Activated CD4-positive, alpha-beta T cell treated with anti-CD3 and anti-CD28 coated beads, Interleukin-2, Interleukin-4, amounts not matched to agents 100 ng/mL and 50 ng/mL, durations not matched to agents 16 hours and 8 hours (primary cell): ENCODE data around the gene COX4I1.
"Not testable (repeated sequence)": the region's sequence is repeated elsewhere in the genome, so short reads cannot be mapped to it uniquely, and the experiment has no call there.

Source experiments
- DNase-seq: peaks from one replicate; pipeline ENCODE4 v3.0.0-alpha.2; 2020; ENCODE audit warnings: low spot score

COX4I1 gene

DNA sequence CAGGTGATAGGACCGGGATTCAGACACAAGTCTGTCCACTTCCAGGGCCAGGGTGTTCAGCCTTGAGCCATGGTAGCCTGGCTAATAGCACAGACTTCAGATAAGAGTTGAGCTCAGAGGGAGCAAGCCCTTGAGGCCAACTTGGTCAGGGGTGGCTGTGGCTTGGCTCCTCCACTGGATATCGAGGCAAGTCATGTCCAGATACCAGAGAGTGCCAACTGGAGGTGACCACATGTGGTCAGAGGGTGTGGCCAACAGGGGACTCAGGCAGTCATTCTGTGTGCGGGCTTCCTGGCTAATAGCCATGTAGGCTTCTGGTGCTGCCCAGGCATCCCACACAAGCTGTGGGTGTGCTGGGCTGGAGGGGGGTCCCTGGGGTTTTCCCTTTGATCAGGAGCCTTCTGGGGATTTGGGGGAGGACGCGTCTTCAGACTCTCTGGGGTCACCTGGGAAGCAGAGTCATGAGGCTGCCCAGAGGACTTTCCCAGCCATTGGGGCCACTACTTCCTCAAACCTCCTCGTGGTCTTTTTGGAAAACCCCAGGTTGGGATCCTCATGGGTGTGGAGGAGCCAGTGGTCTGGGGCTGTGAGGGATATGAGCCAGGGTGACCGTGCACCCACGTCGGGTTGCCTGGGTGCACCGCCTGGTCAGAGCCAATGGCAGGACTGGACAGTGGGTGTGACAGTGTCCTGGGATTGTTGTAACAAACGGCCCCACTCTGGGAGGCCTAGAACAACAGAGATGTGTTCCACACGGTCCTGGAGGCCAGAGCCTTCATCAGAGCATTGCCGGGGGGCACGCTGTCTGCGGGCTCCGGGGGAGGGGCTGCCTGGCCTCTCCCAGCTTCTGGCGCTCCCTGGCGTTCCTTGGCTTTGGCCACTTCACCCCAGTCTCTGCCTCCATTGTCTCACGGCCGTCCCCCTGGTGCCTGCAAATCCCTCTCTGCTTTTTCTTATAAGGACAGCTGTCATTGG lies 25.0 kb downstream of the COX4I1 start:
- no peak for DNase-seq

DNA sequence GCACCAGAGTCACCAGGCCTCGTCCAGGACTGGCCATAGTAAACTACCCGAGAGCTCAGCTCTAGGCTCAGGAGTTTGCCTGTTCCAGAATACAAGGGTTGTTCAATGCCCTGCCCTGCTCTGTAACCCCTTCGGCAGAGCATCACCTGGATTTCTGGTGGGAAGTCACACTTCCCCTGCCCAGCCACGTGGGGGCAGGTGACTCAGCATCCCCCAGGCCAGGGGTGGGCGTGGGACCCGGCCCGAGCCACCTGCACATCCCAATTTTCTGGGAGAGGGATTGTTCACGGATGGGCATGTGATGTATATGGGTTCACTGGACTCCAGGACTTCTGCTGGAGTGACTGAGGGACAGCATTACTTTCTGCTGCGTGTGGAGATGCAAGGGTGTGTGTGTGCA lies 25.8 kb downstream of the COX4I1 start:
- DNase-seq = no peak

DNA sequence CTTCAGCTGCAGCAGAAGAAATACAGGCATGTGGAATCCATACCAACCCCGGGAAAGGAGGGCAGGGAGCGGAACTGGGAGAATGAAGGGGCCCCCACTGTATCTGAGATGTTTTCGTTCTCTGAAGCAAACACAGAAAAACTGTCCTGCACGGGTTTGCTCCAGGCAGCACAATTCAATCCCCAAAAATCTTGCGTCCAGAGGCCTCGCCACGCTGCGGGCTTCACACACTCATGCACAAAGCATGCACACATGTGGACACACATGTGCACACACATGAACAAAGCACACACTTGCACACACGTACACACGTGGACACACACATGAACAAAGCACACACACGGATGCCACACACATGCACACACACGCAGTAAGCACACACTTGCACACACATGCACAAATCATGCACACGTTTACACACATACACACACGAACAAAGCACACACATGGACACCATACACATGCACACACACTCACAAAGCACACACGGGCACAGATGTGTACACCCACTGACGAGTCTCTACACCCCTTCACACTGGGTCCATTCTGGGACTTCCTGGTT lies 27.3 kb downstream of the COX4I1 start:
- DNase-seq = no peak

DNA sequence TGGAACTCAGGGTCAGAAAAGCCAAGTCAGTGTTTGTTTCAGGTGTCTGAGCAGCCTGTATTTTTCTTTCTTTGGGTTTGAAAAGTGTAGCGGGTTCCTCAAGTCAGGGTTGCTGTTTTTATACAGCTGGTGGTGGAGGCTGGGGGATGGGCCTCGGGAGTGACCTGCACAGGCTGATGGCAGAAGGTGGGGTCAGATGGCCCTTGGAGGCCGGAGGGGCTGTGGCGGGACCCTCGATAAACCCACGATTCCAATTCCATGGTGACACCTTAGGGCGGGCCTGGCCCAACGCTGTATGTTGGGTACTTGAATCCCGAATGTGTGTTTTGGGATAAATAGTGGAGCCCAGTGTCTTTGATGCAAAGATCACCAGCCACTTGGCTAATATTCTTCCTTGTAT lies 28.7 kb downstream of the COX4I1 start:
- DNase-seq = no peak

DNA sequence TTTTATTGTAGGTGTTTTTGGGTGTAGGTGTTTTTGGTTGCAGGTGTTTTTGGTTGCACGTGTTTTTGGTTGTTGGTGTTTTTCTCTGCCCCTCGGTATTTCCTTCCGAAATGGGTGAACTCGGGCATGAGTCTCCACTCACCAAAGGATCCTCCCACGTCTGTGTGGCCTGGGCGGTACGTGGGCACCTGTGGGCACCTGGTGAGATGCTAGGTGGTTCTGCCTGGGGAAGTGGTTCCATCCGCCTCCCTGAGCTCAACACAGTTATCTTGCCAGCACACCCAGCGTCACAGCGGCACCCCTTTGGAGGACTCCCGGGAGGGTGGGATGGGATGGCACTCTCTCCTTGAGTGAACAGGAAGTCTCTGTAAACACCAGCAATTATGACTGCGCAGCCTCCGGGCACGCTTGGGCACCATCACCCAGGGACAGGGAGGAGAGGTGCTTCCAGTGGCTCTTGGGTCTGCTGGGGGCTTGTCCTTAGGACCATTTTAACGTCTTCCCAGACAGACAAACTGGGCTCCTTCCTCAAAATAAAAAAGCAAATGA lies 29.8 kb downstream of the COX4I1 start:
- no peak for DNase-seq

DNA sequence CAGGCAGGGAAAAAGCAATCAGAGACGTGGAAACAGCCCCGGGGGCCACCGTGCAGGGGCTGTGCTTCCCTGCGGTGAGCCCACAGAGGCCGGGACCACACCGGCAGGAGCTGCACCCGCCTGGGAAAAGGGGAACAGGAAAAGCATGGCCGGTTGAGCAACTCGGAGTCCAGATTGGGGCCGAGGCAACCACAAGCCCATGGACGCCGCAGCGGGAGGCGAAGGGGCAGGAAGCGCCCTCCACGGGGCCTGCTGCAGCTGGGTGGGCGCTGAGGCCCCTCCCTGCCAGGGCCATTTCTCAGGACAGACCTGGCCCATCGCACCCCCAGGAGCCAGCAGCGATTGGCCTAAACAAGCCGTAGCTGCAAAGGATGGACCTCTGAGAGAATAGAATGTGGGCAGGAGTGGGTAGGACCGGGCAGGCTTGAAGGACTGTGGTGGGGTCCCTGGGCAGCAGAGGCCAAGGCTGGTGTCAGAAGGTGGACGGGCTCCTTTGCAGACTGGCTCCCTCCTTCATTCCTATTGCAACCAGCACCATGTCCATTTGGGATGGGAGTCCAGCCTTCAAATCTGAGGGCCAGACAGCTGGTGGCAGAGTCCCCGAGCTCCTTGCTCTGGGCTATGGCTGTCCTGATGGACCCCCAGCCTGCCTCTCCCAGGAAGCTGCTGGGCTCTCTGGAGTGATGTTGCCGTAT lies 30.4 kb downstream of the COX4I1 start:
- no peak for DNase-seq

DNA sequence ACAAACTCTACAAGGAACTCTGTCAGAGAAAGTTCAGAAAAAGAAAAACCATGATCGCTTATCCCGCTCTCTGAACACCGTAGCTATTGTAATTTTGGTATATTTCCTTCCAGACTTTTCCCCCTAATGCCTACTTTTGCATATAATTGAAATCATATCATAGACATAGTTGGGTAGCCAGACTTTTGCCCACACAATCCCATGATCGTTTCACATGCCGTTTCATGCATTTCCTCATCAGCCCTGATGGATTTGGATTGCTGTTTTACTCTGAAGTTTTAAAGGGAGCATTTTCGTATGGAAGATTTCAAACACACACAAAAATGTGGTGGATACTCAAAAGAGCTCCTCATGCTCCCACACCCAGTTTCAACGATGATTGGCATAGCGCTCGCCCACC lies 31.3 kb downstream of the COX4I1 start:
- no peak for DNase-seq

DNA sequence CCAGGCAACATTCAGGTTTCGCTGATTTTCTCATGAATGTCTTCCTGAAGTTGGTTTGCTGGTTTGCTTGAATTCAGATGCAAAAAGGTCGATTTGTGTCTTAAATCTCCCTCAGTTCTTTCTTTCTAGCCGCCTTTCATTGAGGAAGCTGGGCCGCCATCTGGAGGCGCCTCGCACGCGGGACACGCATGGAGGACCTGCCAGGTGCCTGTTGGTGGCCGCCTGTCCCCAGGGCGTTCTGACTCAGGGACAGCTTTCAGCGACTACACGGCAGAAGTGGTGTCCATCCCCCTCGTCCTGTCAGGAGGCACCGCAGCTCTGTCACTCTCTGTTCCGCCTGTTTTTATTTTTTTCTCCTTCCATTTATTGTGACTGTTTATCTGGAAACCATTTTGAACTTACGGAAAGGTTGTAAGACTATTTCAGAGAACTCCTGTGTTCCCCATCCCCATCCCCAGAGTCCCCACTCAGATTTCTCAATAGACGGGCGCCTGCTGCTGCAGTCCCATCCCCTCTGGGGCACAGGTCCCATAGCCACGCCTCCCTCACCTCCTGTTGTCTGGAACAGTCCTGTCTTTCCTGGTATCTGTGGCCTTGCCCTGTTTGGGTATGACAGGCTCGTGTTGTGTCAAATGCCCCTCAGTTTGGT lies 33.2 kb downstream of the COX4I1 start:
- no peak for DNase-seq

DNA sequence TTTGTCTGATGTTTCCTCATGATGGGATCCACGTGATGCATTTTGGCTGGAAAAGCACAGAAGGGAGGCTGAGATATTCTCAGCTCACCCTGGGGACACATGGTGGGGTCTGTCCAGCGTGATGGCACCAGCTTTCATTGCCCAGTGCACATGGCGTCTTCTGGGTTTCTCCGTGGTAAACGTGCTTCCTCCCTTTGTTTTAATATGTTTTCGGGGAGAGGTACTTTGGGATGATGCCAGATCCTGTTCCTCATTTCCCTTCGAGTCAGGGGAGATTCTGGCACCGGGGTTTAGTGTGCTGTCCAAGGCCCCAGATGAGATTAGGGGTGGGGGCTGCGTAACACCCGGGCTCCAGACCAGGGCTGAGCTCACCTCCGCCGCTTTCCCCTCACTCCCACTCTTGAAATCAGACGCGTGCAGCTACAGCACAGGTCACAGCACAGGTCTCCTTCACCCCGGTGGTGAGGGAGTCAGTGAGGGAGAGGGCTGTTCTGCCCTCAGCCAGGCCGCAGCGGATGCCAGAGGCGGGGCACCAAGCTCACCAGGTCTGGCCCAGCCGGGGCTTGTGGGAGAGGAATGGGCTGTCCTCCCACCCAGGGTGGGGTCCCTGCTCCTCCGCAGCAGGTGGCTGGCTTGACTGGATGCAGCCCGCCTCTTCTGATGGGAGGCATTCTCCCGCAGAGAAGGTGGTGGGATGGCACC lies 33.9 kb downstream of the COX4I1 start:
- no peak for DNase-seq

DNA sequence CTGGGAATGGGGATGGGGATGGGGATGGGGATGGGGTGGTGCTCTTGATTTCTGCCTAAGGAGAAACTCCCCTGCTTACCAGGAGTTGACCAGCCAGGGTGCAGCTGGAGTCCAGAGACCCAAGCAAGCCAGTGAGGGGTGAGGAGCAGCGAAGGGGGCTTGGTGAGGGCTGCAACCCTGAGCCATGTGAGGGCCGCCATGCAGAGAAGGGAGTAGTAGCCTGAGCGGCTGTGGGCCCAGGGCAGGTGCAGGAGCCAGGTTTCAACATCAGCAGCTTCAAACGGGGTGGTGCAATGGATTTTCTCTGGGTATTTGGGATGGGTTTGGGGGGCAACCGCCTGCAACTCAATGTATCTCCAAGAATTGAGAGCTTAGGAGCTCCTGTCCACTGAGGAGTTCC lies 35.2 kb downstream of the COX4I1 start:
- DNase-seq = no peak

DNA sequence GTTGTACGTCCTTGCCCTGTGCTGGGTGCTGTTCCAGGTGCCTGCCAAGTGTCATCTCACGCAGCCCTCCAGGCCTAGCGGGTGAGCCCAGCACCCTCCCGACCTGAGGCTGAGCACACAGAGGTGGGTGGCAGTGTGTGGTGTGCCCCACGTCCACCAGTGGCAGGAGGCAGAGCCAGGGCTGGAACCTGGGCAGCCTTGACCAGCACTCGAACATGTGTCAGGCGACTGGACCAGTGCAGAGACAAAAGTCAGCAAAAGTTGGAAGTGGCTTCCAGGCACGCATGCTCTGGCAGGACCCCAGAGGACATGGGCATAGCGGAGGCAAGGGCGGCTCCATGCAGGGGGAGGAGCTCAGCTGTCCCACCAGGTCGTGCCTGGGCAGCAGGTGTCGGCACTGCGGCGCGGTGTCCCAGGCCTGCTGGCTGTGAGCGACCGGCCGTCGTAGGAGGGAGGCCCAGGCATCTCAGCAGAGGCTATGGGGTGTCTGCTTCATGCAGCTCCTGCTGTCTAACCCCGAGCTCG lies 35.8 kb downstream of the COX4I1 start:
- DNase-seq = no peak

DNA sequence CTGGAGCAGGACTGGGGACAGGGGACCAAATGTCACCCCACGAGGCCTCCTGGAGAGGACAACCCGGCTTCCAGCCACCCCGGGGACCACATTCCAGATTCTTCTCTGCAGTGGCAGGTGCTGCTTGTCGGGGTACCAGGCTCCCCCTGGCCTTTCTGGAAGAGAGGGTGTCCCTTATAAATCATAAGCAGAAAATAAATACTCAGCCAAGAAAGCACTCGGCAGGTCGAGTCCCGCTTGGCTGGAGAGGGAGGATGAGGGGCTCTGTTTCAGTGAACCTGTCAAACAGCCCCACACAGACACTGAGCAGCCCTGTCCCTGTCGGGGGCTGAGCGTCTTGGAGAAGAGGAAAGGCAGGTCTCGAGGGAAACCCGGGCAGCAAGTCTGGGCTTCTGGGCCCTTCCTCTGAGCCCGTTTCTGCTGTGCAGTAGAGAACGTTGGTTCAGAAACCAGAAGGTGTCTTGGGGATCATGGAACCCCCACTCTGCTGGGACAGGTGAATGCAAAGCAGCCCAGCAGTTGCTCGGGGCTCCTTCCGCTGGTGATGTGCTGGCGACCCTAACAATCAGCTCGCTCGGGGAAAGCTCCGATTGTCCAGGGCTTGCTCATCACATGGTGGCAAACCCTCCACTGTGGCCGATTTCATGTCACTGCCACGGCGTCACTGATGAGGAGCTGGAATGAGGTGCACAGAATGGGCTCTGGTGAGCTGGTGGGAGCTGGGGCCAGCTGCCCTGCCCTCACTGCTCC lies 36.6 kb downstream of the COX4I1 start:
- DNase-seq = no peak

DNA sequence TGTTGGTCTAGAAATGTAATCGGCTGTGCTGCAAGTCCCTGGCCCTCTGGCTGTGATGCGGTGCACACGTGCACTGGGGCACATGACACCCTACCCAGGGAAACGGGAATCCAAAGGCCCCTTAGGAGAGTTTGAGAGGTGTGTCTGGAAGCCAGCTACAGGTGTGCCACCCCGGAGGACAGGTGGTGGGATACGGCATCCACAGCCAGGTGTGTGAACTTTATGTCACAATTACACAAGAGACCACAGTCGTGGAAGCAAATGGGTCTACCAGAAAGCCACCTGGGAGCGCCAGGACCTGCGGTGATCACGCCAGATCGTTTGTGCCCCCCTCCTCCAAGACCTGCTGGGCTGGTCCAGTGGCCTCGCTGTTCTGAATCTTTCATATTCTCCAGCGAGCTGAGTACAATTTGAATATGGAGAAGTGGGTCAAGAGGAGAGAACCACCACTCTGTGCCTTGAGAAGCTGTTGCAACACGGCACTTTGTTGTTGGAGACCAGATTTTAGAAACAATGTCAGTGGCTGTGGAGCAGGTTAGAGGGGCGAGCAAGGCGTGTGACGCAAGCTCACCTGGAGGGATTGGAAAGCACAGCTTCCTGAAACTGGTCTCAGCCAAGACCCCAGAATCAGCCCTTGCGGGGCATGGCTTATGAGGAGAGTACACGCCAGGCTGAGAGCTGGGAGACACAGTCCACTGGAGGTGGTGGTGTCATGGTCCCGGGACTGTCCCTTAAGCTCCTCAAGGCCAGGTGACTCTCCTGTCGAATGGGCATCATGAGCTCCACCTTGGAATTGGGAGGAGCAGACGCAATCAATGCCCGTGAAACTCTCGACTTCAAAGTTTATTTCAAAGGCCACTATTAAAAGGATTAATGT lies 37.4 kb downstream of the COX4I1 start:
- no peak for DNase-seq

DNA sequence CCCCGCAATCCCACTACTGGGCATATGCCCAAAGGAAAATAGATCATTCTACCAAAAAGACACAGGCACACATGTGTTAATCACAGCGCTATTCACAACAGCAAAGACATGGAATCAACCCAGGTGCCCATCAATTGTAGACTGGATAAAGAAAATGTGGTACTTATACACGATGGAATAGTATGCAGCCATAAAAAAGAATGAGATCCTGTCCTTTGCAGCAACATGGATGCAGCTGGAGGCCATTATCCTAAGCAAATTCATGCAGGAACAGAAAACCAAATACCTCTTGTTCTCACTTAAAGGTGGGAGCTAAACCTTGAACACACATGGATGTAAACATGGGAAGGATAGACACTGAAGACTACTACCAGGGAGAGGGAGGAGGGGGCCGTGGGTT lies 38.2 kb downstream of the COX4I1 start:
- not testable (repeated sequence) for DNase-seq

DNA sequence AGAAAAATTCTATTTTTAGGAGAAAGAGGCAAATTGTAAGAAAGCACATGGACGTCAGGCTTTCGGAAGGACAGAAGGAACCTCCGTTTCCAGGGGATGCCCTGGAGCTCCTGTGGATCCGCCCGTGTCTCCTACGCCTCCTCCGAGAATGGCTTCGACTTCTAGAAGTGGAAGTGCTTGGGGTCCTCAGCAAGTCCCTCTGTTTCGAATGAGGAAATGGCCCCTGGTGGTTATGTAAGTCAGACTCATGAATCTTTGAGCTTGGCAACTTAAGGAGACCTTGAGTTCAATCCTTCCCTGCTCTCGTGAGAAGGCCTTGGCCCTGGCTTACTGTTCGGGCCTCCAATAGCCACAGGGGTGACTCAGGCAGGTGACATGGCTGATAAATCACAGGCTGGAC lies 38.9 kb downstream of the COX4I1 start:
- no peak for DNase-seq

DNA sequence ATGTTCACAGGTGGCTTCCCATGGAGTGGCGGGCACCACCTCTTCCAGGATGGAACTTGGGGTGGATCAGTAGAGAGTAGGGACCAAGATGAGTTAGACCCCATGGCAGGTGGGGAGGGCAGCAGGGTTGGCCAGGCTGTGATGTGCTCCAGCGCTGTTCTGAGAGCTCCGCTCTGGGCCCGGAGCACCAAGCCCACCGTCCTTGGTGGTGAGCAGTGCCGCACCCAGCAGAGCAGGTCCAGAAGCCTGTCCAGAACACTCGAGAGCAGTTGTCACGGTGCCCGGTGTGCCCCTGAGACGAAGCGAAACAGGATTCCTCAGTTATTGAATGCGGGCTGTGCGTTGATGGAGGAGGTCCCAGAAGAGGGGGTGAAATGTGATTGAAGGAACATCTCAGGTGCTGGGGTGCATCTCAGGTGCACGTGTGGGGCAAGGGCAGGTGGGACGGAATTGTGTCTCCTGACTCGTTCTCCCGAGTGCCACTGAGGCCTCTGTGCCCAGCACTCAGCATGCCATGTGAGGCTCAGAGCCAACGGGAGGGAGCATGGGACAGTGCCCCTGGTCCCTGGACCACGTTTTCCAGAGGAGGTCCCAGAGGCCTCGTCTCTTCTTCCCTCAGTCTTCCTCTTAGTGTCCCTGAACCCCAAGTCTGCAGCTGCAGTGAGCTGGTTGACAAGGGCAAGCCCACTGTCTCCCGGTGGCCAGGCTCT lies 39.5 kb downstream of the COX4I1 start:
- DNase-seq = no peak

DNA sequence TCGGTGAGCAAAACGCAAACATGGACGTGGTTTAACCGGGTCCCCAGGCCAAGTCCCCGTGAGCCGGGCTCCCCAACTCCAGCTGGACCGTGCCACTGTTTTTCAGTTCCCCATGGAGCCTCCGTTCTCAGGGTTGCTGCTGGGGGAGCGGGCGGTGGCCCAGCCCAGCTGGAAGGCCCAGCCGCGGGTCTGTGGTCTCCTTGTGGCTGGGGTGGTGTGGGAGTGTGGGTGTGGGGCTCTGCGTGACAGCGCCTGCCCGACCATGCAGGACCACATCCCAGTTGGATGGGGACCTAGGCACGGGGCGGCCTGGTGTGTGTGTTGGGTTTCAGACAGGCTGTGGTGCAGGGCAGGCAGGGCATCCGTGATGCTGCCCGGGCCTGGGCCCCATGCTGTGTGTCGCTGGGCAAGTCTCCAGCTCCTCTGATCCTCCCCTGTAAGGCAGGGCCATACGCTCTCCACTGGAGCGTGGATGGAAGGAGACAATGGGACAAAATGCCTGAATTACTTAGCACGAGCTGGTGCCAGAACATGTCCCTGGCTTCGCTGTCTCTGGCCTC lies 40.3 kb downstream of the COX4I1 start:
- DNase-seq = no peak

DNA sequence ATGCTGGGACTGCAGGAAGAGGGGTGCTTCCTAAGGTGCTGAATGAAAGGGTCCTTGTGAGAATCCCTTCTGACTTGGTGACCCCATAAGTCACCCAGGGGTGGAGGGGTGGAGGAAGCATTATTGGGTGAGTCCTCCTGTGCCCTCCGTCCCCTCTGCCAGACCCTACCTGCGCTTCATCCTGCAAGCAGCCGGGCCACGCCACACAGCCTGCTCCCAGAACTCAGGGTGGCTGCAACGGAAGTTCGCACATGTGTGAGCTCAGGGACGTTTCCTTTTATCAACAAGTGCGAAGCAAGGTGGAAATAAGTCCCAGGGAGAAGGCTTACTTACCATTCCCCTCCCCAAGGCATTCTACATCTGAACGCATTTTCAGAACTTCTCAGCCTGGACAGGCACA lies 40.9 kb downstream of the COX4I1 start:
- DNase-seq = no peak

DNA sequence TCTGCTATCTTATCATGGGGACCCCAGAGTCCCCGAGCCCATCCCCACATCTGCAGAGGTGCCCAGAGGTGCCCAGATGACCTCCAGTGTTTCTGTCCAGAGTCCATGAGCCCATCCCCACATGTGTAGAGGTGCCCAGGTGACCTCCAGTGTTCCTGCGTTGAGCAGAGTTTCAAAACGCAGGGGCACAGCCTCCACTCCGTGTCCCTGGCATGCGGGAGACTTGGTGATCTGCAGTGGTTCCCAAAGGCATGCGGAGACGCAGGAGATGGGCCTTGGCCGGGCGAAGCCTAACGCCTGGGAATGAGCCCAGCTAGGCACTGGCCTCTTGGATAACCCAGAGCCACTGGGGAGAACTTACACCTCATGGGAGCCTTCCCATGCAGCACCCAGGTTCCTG lies 41.3 kb downstream of the COX4I1 start:
- DNase-seq = no peak
